BLaER1 treated with 17β-estradiol and CSF1 and Interleukin-3, amounts not matched to agents 10 nM and 100 nM (cell line): ENCODE data around the gene SLC30A2.

Source experiments
- H3K27ac ChIP-seq, 11 experiments: shearing (Covaris generic); formaldehyde crosslinking; 2 replicates each; pipeline ENCODE4 v1.8.1; 2022
- H3K27me3 ChIP-seq, 11 experiments: shearing (Covaris generic); formaldehyde crosslinking; 2 replicates each; pipeline ENCODE4 v1.8.1; 2022
- H3K36me3 ChIP-seq, 11 experiments: shearing (Covaris generic); formaldehyde crosslinking; 2 replicates each; pipeline ENCODE4 v1.8.1; 2022
- H3K4me1 ChIP-seq, 10 experiments: shearing (Covaris generic); formaldehyde crosslinking; 2 replicates each; pipeline ENCODE4 v1.8.1; 2022
- H3K4me2 ChIP-seq, 11 experiments: shearing (Covaris generic); formaldehyde crosslinking; 2 replicates each; pipeline ENCODE4 v1.8.1; 2022
- H3K4me3 ChIP-seq, 10 experiments: shearing (Covaris generic); formaldehyde crosslinking; 2 replicates each; pipeline ENCODE4 v1.8.1; 2022
- H3K9ac ChIP-seq, 11 experiments: shearing (Covaris generic); formaldehyde crosslinking; 2 replicates each; pipeline ENCODE4 v1.8.1; 2022
- H3K9me3 ChIP-seq, 11 experiments: shearing (Covaris generic); formaldehyde crosslinking; replicated peaks in 1 of 11; 2 replicates each; pipeline ENCODE4 v1.8.1; 2022
- H4K20me1 ChIP-seq, 11 experiments: shearing (Covaris generic); formaldehyde crosslinking; 2 replicates each; pipeline ENCODE4 v1.8.1; 2022
- Cebpa-rat ChIP-seq, 11 experiments: shearing (Covaris generic); IDR thresholded peaks; 2 replicates each; pipeline ENCODE4 v1.8.1; 2022

Gene SLC30A2

DNA sequence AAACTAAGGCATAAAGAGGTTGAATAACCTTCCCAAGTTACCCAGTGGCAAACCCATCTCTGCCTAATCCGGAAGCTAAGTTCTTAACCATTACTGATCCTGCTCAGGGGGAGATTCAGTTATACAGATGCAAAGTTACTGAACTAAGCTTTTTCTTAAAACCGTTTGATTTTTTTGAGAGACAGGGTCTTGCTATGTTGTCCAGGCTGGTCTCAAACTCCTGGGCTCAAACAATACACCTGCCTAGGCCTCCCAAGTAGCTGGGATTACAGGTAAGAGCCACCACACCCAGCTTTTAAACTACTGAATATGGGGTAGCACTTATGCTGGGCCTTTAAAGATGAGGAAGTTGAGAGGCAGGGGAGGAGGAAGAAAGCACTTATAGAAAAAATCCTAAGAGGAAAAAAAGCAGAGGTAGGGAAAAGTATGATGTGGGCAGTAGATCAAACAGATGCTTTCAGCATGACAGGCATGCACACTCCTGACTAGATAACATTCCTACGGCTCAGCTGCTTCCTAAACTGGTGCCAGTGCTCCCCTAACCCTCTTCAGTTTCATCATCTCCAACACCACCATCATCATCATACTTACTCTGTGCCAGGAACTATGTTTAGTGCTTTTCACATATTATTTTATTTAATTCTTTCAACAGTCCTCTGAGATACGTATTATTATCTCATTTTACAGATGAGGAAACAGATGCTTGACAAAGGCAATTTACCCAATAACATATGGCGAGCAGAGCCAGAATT is 53.8 kb downstream of the SLC30A2 start:
- no peak overlapping the region for H3K4me3 ChIP-seq
- TF ChIP-seq Cebpa-rat (IDR thresholded peaks at IDR 0.05): no peak
- H3K9ac ChIP-seq: peak overlapping the region in 4 of 11 experiments; percentile 10 to 38 (median 25); a peak in 5 of 22 replicates
- H3K9me3 ChIP-seq: no peaks in the 10 kb centered on the region
- H3K4me2 ChIP-seq: peak overlapping the region; percentile 7 to 90 (median 36); a peak in 18 of 22 replicates
- H3K27me3 ChIP-seq: no peaks in the 10 kb centered on the region
- H4K20me1 ChIP-seq: no peaks in the 10 kb centered on the region; a peak in 1 of 22 replicates
- peak overlapping the region in 9 of 11 experiments; percentile 37 to 100 (median 79); a peak in 16 of 22 replicates for H3K27ac ChIP-seq
- H3K4me1 ChIP-seq: peaks cover 58 to 89% (median 78%) of the 10 kb centered on the region in 10 experiments
- H3K36me3 ChIP-seq: peaks cover 11 to 27% (median 19%) of the 10 kb centered on the region in 11 experiments; a peak in 21 of 22 replicates

GRCh38 chr1:25990702-25991395 is 55.1 kb downstream of the SLC30A2 start:
- Histone ChIP-seq H3K9ac (peak overlapping the region; percentile 5 to 77 (median 67); a peak in 19 of 22 replicates), H3K4me1 (peaks cover 45 to 76% (median 65%) of the 10 kb centered on the region in 10 experiments), H3K27me3 (no peaks in the 10 kb centered on the region), H3K27ac (peak overlapping the region in 9 of 11 experiments; percentile 45 to 100 (median 79); a peak in 18 of 22 replicates), H3K4me3 (peak overlapping the region in 8 of 10 experiments; percentile 4 to 58 (median 52); a peak in 14 of 20 replicates), H3K9me3 (no peaks in the 10 kb centered on the region), H4K20me1 (no peaks in the 10 kb centered on the region; a peak in 1 of 22 replicates), H3K36me3 (peaks cover 12 to 38% (median 24%) of the 10 kb centered on the region in 11 experiments), H3K4me2 (peak overlapping the region; percentile 75 to 93 (median 87))
- TF ChIP-seq Cebpa-rat (IDR thresholded peaks at IDR 0.05): peak in 2 of 11 experiments; percentile 45 to 69; a peak in 4 of 22 replicates

DNA sequence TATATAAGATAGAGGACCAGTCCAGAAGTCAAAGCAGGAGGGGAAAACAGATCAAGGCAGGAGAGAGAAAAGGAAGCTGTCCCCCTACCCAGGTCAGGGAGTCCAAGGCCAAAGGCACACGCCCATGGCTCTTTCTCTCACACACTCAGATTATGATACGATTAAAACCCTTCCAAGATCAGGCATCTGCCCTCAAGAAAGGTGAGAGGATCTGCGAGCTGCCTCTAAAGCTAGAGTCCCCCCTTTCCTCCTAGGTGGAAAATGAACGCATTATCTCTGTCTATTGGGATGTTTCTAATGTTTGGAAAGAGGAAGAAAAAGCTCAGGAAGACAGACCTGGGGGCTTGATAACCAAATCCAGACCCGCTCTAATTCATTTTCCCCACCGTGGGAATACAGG is 55.7 kb downstream of the SLC30A2 start:
- H3K27me3 ChIP-seq: no peaks in the 10 kb centered on the region
- TF ChIP-seq Cebpa-rat (IDR thresholded peaks at IDR 0.05): no peak
- peak overlapping the region in 9 of 11 experiments; percentile 45 to 100 (median 79); a peak in 18 of 22 replicates for H3K27ac ChIP-seq
- H4K20me1 ChIP-seq: no peaks in the 10 kb centered on the region; a peak in 1 of 22 replicates
- H3K9ac ChIP-seq: peak overlapping the region; percentile 5 to 77 (median 67); a peak in 19 of 22 replicates
- peaks cover 18 to 44% (median 30%) of the 10 kb centered on the region in 11 experiments for H3K36me3 ChIP-seq
- peaks cover 39 to 70% (median 59%) of the 10 kb centered on the region in 10 experiments for H3K4me1 ChIP-seq
- peak overlapping the region; percentile 75 to 93 (median 87) for H3K4me2 ChIP-seq
- no peaks in the 10 kb centered on the region for H3K9me3 ChIP-seq
- peak overlapping the region in 8 of 10 experiments; percentile 4 to 58 (median 52); a peak in 14 of 20 replicates for H3K4me3 ChIP-seq

- H3K27ac ChIP-seq: peak overlapping the region in 9 of 11 experiments; percentile 45 to 100 (median 79); a peak in 17 of 22 replicates
- H4K20me1 ChIP-seq: no peaks in the 10 kb centered on the region; a peak in 1 of 22 replicates
- no peaks in the 10 kb centered on the region for H3K9me3 ChIP-seq
- H3K4me1 ChIP-seq: peaks cover 39 to 64% (median 56%) of the 10 kb centered on the region in 10 experiments
- no peak for TF ChIP-seq Cebpa-rat (IDR thresholded peaks at IDR 0.05)
- no peaks in the 10 kb centered on the region for H3K27me3 ChIP-seq
- peak overlapping the region in 10 of 11 experiments; percentile 29 to 77 (median 69); a peak in 16 of 22 replicates for H3K9ac ChIP-seq
- H3K36me3 ChIP-seq: peaks cover 23 to 49% (median 34%) of the 10 kb centered on the region in 11 experiments
- H3K4me2 ChIP-seq: peak overlapping the region; percentile 75 to 93 (median 87)
- H3K4me3 ChIP-seq: peak overlapping the region in 6 of 10 experiments; percentile 50 to 58 (median 54); a peak in 9 of 20 replicates
Measured at GRCh38 chr1:25989440-25990234, 56.3 kb downstream of the SLC30A2 start.

- Histone ChIP-seq H3K9ac (no peak overlapping the region), H3K4me3 (no peak overlapping the region), H3K4me2 (no peak overlapping the region), H3K36me3 (peaks cover 40 to 63% (median 49%) of the 10 kb centered on the region in 11 experiments), H4K20me1 (no peaks in the 10 kb centered on the region; a peak in 1 of 22 replicates), H3K27ac (peak overlapping the region in 4 of 11 experiments; percentile 8 to 46 (median 41); a peak in 4 of 22 replicates), H3K27me3 (no peaks in the 10 kb centered on the region), H3K4me1 (peaks cover 36 to 49% (median 41%) of the 10 kb centered on the region in 10 experiments), H3K9me3 (no peaks in the 10 kb centered on the region)
- no peak for TF ChIP-seq Cebpa-rat (IDR thresholded peaks at IDR 0.05)
Measured at GRCh38 chr1:25987951-25988350, 58.0 kb downstream of the SLC30A2 start.
